Measurements from ENCODE around the gene CLMP.
A peak's percentile ranks its signal among the peaks of the same experiment; 100 is the strongest.
"Not testable (repeated sequence)": the region's sequence is repeated elsewhere in the genome, so short reads cannot be mapped to it uniquely, and the experiment has no call there.

CLMP gene

GRCh38 chr11:123217897-123218296, 22.8 kb upstream of the CLMP start:
- DNase-seq (ENCODE audit: low read depth, low spot score) = no peak

GRCh38 chr11:123216249-123216648, 21.2 kb upstream of the CLMP start:
- DNase-seq (ENCODE audit: low read depth, low spot score) = peak; percentile 77

GRCh38 chr11:123214940-123215339, 19.9 kb upstream of the CLMP start:
- DNase-seq (ENCODE audit: low read depth, low spot score) = no peak

- no peak for DNase-seq (ENCODE audit: low read depth, low spot score)
Measured at GRCh38 chr11:123214396-123214795, 19.3 kb upstream of the CLMP start.

GRCh38 chr11:123213307-123213771, 18.3 kb upstream of the CLMP start:
- DNase-seq (ENCODE audit: low read depth, low spot score) = no peak

- no peak for DNase-seq (ENCODE audit: low read depth, low spot score)
Measured at GRCh38 chr11:123212406-123212805, 17.4 kb upstream of the CLMP start.

- DNase-seq (ENCODE audit: low read depth, low spot score) = no peak
Measured at GRCh38 chr11:123211981-123212380, 16.9 kb upstream of the CLMP start.

- peak; percentile 59 for DNase-seq (ENCODE audit: low read depth, low spot score)
Measured at GRCh38 chr11:123211149-123211852, 16.3 kb upstream of the CLMP start.

GRCh38 chr11:123209591-123209990, 14.5 kb upstream of the CLMP start:
- no peak for DNase-seq (ENCODE audit: low read depth, low spot score)

- DNase-seq (ENCODE audit: low read depth, low spot score) = peak; percentile 92
Measured at GRCh38 chr11:123206791-123207434, 11.9 kb upstream of the CLMP start.

GRCh38 chr11:123206055-123206454, 11.0 kb upstream of the CLMP start:
- not testable (repeated sequence) for DNase-seq (ENCODE audit: low read depth, low spot score)

GRCh38 chr11:123203934-123204333, 8.9 kb upstream of the CLMP start:
- DNase-seq (ENCODE audit: low read depth, low spot score) = no peak

- DNase-seq (ENCODE audit: low read depth, low spot score) = no peak
Measured at GRCh38 chr11:123203471-123203870, 8.4 kb upstream of the CLMP start.

- no peak for DNase-seq (ENCODE audit: low read depth, low spot score)
Measured at GRCh38 chr11:123202155-123203151, 7.4 kb upstream of the CLMP start.

- DNase-seq (ENCODE audit: low read depth, low spot score) = no peak
Measured at GRCh38 chr11:123200264-123200663, 5.2 kb upstream of the CLMP start.

- DNase-seq (ENCODE audit: low read depth, low spot score) = no peak
Measured at GRCh38 chr11:123197711-123198110, 2.7 kb upstream of the CLMP start.

- DNase-seq (ENCODE audit: low read depth, low spot score) = peak; percentile 81
Measured at GRCh38 chr11:123196060-123196714, 1.1 kb upstream of the CLMP start.

- peak; percentile 85 for DNase-seq (ENCODE audit: low read depth, low spot score)
Measured at GRCh38 chr11:123194337-123195187, 486 bp downstream of the CLMP start.

GRCh38 chr11:123193742-123194141, 1.3 kb downstream of the CLMP start:
- DNase-seq (ENCODE audit: low read depth, low spot score) = no peak

- no peak for DNase-seq (ENCODE audit: low read depth, low spot score)
Measured at GRCh38 chr11:123191939-123192338, 3.1 kb downstream of the CLMP start.

GRCh38 chr11:123190518-123190917, 4.5 kb downstream of the CLMP start:
- no peak for DNase-seq (ENCODE audit: low read depth, low spot score)

Data from ELF-1 (cell line).